Fibroblast of mammary gland (primary cell): ENCODE data around the gene IQCH.
A peak's percentile ranks its signal among the peaks of the same experiment; 100 is the strongest.

Experiments
- DNase-seq: peaks from one replicate; pipeline ENCODE4 v3.0.0-alpha.2; 2010; ENCODE audit warnings: low read depth
- H3K4me3 ChIP-seq: 2 replicates; pipeline ENCODE4 v1.5.1; 2011; ENCODE audit warnings: low read depth, mild to moderate bottlenecking, low read length, moderate library complexity; ENCODE audit not compliant: control insufficient read depth
- TF ChIP-seq, protein P1 (sequence below): conservative IDR thresholded peaks from 2 replicates; pipeline ENCODE4 v1.5.1; 2011; ENCODE audit warnings: low read depth, low read length, inconsistent platforms; ENCODE audit not compliant: control insufficient read depth, insufficient read depth

IQCH gene

DNA sequence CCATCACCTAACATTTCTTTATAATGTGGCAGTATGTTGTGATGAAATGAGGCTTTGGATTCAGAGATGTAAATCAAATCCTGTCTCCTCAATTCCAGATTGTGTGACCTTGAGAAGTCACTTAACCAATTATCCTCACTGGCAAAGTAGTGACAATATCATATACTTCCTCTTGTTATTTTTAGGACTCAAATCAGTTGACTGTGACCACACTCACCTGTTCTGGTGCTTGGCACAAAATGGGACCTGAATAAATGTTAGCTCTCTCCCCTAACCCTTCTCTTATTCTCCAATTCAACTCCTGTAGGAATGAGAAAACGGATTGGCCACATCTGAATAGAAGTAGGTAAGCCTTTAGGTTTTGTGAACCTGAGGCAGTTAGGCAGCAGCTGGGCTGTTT is 42.1 kb downstream of the IQCH start:
- H3K4me3 ChIP-seq: no peak overlapping the region
- DNase-seq: no peak
- TF ChIP-seq, protein P1, sequence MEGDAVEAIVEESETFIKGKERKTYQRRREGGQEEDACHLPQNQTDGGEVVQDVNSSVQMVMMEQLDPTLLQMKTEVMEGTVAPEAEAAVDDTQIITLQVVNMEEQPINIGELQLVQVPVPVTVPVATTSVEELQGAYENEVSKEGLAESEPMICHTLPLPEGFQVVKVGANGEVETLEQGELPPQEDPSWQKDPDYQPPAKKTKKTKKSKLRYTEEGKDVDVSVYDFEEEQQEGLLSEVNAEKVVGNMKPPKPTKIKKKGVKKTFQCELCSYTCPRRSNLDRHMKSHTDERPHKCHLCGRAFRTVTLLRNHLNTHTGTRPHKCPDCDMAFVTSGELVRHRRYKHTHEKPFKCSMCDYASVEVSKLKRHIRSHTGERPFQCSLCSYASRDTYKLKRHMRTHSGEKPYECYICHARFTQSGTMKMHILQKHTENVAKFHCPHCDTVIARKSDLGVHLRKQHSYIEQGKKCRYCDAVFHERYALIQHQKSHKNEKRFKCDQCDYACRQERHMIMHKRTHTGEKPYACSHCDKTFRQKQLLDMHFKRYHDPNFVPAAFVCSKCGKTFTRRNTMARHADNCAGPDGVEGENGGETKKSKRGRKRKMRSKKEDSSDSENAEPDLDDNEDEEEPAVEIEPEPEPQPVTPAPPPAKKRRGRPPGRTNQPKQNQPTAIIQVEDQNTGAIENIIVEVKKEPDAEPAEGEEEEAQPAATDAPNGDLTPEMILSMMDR: no peak

- TF ChIP-seq, protein P1: no peak
- peak; percentile 34 for DNase-seq
- no peak overlapping the region for H3K4me3 ChIP-seq
These were observed 45.9 kb downstream of the IQCH start for GRCh38 chr15:67300266-67301025.

DNA sequence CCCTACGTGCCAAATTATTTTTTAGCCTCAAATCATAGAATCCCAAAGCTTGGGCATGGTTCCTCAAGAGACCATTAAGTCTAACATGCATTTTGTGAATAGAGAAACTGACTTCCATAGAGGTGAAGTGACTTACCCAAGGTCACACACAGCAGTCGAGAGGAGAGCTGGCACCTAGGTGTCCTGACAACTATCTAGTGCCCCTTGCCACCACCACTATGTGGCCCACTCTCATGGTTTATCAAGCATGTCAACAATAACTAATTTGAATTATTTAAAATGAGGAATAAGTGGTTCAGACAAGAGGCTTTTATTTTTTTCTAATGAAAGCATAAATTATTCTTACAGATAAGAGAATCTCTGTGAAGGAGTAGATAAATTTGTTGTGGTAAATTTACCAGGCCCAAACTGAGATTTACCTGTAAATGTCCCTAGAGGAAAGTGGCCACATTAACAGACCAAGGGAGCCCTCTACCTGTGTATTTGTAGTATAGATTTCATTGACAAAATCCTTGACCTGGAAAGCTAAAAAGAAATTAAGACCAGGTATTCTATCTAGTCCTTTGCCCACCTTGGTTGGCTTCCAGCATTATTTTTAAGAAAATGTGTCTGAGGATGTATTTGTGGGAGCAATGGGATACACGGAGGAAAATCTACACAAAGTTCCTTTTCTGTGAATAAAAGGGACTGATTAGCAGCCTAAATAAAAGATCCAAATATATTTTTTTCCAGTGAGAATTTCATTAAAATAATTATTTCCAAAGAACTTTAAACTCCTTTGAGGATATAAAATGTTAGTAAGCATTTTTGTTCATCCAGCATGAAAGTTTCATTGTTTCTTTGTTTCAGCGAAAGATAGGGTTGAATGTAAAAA is 49.1 kb downstream of the IQCH start:
- peak; percentile 52 for DNase-seq
- TF ChIP-seq, protein P1: peak; percentile 40
- no peak overlapping the region for H3K4me3 ChIP-seq

GRCh38 chr15:67304778-67305177 is 50.2 kb downstream of the IQCH start:
- no peak for DNase-seq
- no peak overlapping the region for H3K4me3 ChIP-seq
- TF ChIP-seq, protein P1: no peak

DNA sequence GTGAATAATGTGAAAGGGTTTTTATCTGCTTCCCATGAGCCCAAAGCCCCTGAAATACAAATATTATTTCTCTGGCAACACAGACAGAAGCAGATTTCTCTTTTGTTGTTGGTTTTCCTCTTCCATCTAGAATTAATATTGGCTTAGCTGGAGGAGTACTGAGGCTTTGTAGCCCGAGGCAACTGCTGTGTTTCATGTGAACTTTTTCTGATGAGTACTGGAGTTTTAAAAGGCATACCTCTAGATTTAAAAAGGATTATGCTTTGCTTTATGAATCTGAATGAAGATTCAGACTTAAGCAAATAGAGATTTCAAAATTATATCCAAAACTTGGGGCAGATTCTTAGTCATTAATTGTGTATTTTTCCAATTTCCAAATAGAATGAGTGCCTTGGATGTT is 50.9 kb downstream of the IQCH start:
- DNase-seq: no peak
- TF ChIP-seq, protein P1: no peak

DNA sequence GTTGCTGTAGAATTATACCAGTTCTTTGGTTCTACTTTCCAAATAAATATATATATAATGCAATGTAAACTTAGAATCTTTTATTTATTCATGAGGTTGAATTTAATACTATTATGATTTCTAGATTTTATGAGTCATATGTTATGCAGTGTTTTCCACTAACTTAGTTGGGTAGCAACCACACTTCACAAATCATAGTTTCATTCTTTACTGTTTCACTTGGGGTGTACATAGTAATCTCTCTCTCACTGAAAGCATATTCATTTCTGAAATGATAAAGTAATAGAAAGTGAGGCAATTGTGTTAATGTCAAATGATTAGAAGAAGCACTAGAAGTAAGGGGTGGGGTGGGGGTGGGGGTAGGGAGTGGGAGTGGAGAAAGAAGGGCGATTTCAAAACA is 52.6 kb downstream of the IQCH start:
- TF ChIP-seq, protein P1: no peak
- peak; percentile 25 for DNase-seq

More for the DNA sequence above, 50.9 kb downstream of the IQCH start:
- H3K4me3 ChIP-seq: no peak overlapping the region

More for the DNA sequence above, 52.6 kb downstream of the IQCH start:
- no peak overlapping the region for H3K4me3 ChIP-seq
